DMS53 treated with DMSO at 0.1 percent for 48 hours (cell line): Measurements from ENCODE around the gene KIF19.

Experiments used
- DNase-seq: peaks from one replicate; lab custom pipeline; 2025; ENCODE audit not compliant: unreplicated experiment; lab: John Stamatoyannopoulos, UW

The KIF19 gene

DNA sequence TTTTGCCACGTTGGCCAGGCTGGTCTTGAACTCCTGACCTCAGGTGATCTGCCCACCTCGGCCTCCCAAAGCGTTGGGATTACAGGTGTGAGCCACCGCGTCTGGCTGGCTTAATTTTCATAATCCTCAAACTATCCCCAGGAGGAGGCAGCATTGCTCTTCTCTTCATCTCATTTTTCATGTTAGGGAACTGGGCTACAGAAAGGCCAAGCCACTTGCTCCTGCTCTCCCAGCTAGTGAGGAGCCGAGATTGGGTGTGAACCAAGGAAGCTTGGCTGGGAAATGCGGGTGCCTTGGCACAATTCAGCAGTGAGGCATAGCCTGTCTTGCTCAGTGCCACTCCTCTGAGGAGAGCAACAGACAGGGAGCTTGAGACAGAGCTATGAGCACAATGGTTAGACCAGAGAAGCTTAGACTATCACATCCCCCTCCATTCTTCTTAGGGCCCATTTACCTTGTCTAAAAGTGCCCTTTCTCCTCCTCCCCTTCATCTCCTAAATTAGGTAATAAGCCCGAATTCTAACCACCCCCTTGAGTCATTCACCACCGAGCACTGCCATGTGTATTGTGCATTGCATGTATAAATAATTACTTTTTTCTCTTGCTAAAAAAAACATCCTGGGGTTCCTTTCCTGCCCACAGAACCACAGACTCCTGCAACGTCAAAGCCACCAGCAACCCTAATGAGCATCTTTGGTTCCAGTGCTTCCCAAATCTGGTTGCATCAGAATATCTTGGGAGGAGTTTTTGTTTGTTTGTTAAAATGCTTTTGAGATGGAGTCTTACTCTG is 20.0 kb upstream of the KIF19 start:
- DNase-seq: peak; percentile 20

GRCh38 chr17:74307984-74308773 is 17.8 kb upstream of the KIF19 start:
- DNase-seq: no peak

- no peak for DNase-seq
Observed at GRCh38 chr17:74309902-74310301, 16.1 kb upstream of the KIF19 start.

DNA sequence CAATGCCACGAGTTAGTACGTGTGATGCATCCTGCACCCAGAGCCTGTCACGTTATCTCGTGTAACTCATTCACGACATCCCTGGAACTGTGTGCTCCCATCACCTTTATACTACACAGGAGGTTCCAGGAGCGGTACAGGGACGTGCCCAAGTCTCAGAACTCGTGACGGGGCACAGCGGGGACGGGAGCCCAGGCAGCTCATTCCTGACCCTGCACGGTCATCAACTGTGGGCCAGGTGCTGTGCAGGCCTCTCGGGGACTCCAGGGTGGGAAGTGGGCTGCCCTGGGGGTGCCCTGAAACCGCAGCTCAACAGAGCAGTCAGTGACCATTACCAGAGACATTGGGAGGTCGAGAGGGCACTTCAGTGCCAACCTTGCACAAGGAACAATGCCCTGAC is 11.1 kb upstream of the KIF19 start:
- no peak for DNase-seq

GRCh38 chr17:74316220-74316619 is 9.8 kb upstream of the KIF19 start:
- DNase-seq: no peak

DNA sequence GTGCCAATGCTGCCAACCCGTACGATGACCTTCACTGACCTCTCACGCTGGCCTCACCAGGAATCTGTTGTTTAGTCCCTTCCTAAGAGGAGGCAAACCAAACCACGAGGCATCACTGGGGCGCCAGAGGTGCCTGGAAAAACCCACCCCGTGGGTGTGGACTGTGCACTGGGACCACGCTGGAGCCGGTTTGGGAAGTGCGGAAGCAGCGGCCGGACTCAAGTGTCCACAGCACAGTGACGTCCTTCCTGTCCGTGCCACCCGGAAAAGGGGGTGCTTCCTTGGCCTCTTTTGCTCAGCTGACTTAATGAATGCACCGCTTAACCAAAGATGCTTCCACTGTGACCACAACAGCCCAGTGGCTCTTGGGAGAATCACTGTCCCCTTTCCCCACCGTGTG is 9.0 kb upstream of the KIF19 start:
- DNase-seq: no peak

DNA sequence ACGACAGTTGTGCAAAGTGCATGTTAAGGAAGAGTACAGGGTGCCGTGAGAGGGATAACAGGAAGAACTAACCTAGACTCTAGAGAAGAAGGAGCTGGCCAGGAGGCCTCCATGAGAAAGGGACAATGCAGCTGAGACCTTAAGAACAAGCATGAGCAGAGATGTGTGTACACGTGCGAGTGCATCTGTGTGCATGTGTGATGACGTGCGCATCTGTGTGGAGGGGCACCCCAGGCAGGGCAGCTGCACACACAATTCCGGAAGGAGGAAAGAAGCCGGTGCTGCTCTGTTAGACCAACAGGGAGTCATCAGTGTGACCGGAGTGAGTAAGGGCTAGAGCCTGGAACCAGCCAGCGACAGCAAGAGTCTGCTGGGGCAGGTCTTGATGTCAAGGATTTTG is 7.6 kb upstream of the KIF19 start:
- DNase-seq: no peak

GRCh38 chr17:74324521-74324920 is 1.5 kb upstream of the KIF19 start:
- DNase-seq: no peak

DNA sequence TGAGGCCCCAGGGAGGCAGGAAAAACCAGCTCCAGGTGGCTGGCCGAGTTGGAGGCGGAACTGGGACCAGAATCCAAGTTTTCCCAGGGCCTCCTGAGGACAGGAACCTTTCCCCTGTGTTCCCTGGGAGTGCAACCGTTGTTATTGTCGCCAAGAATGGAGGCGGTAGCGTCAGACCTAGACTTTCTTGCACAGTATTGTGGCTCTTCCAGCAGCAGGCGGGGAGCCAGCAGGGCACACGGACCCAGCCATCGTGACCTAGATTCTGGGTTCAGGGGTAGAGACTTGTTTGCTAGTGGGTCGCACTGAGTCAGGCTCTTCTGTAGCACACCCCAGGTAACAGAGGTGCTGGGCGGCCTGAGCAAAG is 667 bp upstream of the KIF19 start:
- no peak for DNase-seq

DNA sequence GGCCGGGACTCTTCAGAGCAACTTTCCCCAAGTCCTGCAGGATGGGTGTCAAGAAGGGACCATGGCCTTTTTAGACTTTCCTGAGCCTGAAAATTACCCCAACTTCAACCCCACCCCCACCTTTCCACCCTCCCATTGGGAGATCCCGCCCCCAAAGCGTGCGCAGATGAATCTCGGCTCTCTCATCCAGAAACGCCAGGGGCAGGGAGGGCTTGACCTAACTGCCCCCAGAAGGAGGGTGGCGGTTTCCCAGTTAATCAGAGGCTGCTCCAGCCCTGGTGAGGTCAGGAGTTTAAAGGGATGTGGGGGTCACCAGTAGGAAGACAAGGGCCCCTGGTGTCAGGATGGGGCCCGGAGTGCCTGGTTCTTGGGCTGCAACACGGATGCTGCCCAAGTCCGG is 480 bp downstream of the KIF19 start:
- no peak for DNase-seq

DNA sequence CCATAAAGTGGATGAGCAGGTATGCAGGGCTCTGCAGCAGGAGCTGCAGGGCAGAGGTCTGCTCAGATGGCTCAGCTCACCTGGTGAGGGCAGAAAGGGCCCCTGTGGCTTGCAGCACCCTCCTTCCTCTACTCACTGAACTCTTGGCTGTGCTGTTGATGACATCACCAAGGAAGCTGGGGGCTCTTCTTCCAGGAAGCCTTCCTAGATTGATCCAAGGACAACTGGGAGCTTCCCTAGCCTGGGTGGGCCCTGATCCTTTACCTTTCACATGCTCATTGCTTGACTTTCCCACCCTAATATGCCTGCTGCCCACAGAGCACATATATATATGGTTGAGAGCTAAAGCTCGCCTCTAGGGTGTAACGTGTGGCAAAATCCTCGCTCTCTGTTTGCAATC is 2.5 kb downstream of the KIF19 start:
- DNase-seq: no peak

GRCh38 chr17:74329378-74329777 is 3.4 kb downstream of the KIF19 start:
- no peak for DNase-seq

GRCh38 chr17:74330446-74330845 is 4.4 kb downstream of the KIF19 start:
- no peak for DNase-seq

- peak; percentile 87 for DNase-seq
Observed at GRCh38 chr17:74332017-74332650, 6.1 kb downstream of the KIF19 start.

DNA sequence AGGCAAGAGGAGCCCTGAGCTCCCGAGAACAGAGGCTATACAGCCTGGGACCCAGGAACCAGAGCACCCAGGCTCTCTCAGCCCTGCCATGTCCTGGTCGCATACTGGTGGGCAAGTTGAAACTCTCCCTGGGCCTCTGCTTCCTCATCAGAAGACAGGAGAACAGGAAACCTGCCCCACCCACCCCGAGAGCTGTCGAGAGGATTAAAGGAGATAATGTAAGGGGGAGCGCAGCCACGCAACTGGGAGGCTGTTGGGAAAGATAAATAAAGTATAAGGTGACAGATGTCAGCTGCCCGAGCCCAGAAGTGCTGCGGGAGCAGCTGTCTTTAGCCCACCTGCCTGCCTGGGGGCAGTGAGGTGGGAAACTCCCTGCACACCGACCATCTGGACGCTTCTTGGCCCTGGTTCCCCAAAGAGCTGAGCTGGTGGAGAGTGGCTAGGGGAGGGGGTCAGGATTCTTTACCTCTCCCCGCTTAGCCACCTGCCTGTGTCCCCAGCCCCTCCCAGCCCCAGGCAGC is 6.8 kb downstream of the KIF19 start:
- DNase-seq: peak; percentile 97

- DNase-seq: peak; percentile 9
Observed at GRCh38 chr17:74334393-74335039, 8.5 kb downstream of the KIF19 start.

DNA sequence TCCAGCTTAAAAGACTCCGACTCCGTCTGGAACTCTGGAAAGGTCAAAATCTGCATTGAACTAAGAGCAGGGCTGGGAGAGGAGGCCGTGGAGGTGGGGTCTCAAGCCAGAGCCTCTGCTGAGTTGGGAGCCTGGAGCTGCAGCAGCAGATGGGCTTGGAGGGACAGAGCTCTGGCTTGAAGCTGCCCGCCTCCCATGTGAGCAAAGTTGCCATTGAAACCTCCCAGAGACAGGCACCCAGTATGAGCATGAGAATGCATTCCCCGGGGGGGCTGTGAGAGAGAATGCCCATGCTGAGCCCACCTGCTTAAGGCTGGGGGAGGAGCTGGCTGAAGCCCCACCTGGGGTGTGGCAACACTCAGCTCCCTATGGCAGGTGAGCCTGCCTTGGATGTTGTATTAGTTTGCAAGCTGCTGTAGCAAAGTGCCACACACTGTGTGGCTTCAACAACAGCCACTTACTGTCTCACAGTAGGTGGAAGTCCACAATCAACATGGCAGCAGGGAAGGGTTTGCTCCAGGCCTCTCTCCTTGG is 9.6 kb downstream of the KIF19 start:
- DNase-seq: no peak

DNA sequence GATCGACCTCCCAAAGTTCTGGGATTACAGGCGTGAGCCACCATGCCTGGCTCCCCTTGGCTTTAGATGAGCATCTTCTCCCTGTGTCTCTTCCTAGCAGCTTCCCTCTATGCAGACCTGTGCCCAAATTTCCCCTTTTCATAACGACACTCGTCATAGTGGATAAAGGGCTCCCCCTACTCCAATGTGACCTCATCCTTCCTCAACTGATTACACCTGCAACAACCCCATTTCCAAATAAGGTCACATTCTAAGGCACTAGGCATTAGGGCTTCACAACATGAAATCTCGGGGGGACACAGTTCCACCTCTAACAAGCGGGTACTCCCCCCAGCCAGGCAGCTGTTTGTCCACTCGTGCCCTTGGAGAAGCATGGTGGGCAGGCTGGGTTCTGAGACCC is 10.3 kb downstream of the KIF19 start:
- no peak for DNase-seq

- peak; percentile 31 for DNase-seq
Observed at GRCh38 chr17:74337834-74338500, 11.9 kb downstream of the KIF19 start.

- peak; percentile 83 for DNase-seq
Observed at GRCh38 chr17:74339537-74340195, 13.6 kb downstream of the KIF19 start.
